Ovary (tissue), 3 donors: ENCODE data around the gene PPP1R37.

Source experiments
- CTCF ChIP-seq, 3 donors: fragments of 450-650 bp in 2 of 3; fragments of 200-600 bp in 1 of 3; IDR thresholded peaks; one replicate each; pipeline versions ENCODE4 v1.5.1 to v1.8.0; 2016 to 2022; ENCODE audit warnings: antibody characterized with exemption in 3 of 3, mild to moderate bottlenecking in 1 of 3
- EP300 ChIP-seq: sonication (generic); formaldehyde crosslinking; IDR thresholded peaks from one replicate; pipeline ENCODE4 v1.6.1; 2017; ENCODE audit warnings: antibody characterized with exemption
- POLR2A ChIP-seq: fragments of 450-650 bp; IDR thresholded peaks from one replicate; pipeline ENCODE4 v1.6.1; 2017; ENCODE audit warnings: antibody characterized with exemption, mild to moderate bottlenecking, moderate library complexity
- donor health status: DM: no; HTN: no; CAD: no.

- TF ChIP-seq EP300 (no peak), CTCF (IDR thresholded peaks at IDR 0.05) (no peak), POLR2A (no peak)
These were observed 5.8 kb downstream of the PPP1R37 start for GRCh38 chr19:45098521-45099466.
